GM19463 (cell line): Measurements from ENCODE around the gene HORMAD2.

ENCODE experiments used
- ATAC-seq: cut with Tn5 transposase; IDR thresholded peaks from one replicate; pipeline ENCODE4 v1.9.1; 2021; ENCODE audit warnings: mild to moderate bottlenecking, moderate library complexity; ENCODE audit not compliant: unreplicated experiment

The HORMAD2 gene

GRCh38 chr22:30159561-30160353 is 79.5 kb downstream of the HORMAD2 start:
- ATAC-seq, result no peak

GRCh38 chr22:30161051-30161469 is 80.8 kb downstream of the HORMAD2 start:
- no peak for ATAC-seq

GRCh38 chr22:30167296-30167695 is 87.0 kb downstream of the HORMAD2 start:
- no peak for ATAC-seq

GRCh38 chr22:30167734-30168133 is 87.5 kb downstream of the HORMAD2 start:
- ATAC-seq, result no peak

GRCh38 chr22:30169002-30169401 is 88.7 kb downstream of the HORMAD2 start:
- ATAC-seq, result no peak

- no peak for ATAC-seq
These were observed 89.9 kb downstream of the HORMAD2 start for GRCh38 chr22:30170129-30170528.

- ATAC-seq, result no peak
These were observed 90.7 kb downstream of the HORMAD2 start for GRCh38 chr22:30171008-30171407.

- ATAC-seq, result no peak
These were observed 95.5 kb downstream of the HORMAD2 start for GRCh38 chr22:30175690-30176288.

GRCh38 chr22:30176431-30176830 is 96.2 kb downstream of the HORMAD2 start:
- no peak for ATAC-seq

- no peak for ATAC-seq
These were observed 98.2 kb downstream of the HORMAD2 start for GRCh38 chr22:30178181-30179126.

- ATAC-seq, result no peak
These were observed 100.4 kb downstream of the HORMAD2 start for GRCh38 chr22:30180616-30181015.

GRCh38 chr22:30181459-30182349 is 101.4 kb downstream of the HORMAD2 start:
- no peak for ATAC-seq

- ATAC-seq, result no peak
These were observed 102.1 kb downstream of the HORMAD2 start for GRCh38 chr22:30182350-30182745.

- no peak for ATAC-seq
These were observed 102.6 kb downstream of the HORMAD2 start for GRCh38 chr22:30182815-30183214.

- ATAC-seq, result no peak
These were observed 103.0 kb downstream of the HORMAD2 start for GRCh38 chr22:30183271-30183670.

GRCh38 chr22:30183861-30184278 is 103.6 kb downstream of the HORMAD2 start:
- no peak for ATAC-seq

- no peak for ATAC-seq
These were observed 104.9 kb downstream of the HORMAD2 start for GRCh38 chr22:30185129-30185528.

- no peak for ATAC-seq
These were observed 105.3 kb downstream of the HORMAD2 start for GRCh38 chr22:30185549-30185948.

- no peak for ATAC-seq
These were observed 105.8 kb downstream of the HORMAD2 start for GRCh38 chr22:30186041-30186440.

- ATAC-seq, result no peak
These were observed 106.2 kb downstream of the HORMAD2 start for GRCh38 chr22:30186510-30186909.
